HepG2 (cell line): Measurements from ENCODE around the gene ZNF524. TPM values are rescaled to one million over a fixed set of nuclear protein-coding genes. Genes with fewer than 3 reads are reported as not detected.

Source experiments
- ATF3 ChIP-seq: sonication (generic); formaldehyde crosslinking; IDR thresholded peaks from 2 replicates; pipeline ENCODE4 v1.4.0; 2020; ENCODE audit warnings: missing genetic modification reagents
- CREBL2 ChIP-seq: sonication (generic); formaldehyde crosslinking; IDR thresholded peaks from 2 replicates; pipeline ENCODE4 v1.8.1; 2023; ENCODE audit warnings: missing genetic modification reagents, mild to moderate bottlenecking, borderline replicate concordance
- EHMT2 ChIP-seq: fragments of 200-600 bp; sonication (generic); IDR thresholded peaks from 2 replicates; pipeline ENCODE4 v1.7.0; 2017; ENCODE audit warnings: antibody characterized with exemption, low read depth, low read length, borderline replicate concordance
- HIVEP1 ChIP-seq: sonication (generic); formaldehyde crosslinking; IDR thresholded peaks from 2 replicates; pipeline ENCODE4 v1.4.0; 2020; ENCODE audit warnings: mild to moderate bottlenecking, missing genetic modification reagents
- HMGA1 ChIP-seq: sonication (generic); formaldehyde crosslinking; conservative IDR thresholded peaks from 2 replicates; pipeline ENCODE4 v1.4.0; 2020; ENCODE audit warnings: missing genetic modification reagents
- IRX3 ChIP-seq: sonication (generic); formaldehyde crosslinking; IDR thresholded peaks from 2 replicates; pipeline ENCODE4 v1.8.1; 2023; ENCODE audit warnings: mild to moderate bottlenecking, low read depth, missing genetic modification reagents, borderline replicate concordance
- KMT2A ChIP-seq: sonication (generic); formaldehyde crosslinking; IDR thresholded peaks from 2 replicates; pipeline ENCODE4 v1.4.0; 2020; ENCODE audit warnings: missing genetic modification reagents
- PBX2 ChIP-seq: IDR thresholded peaks from 2 replicates; pipeline ENCODE4 v1.6.1; 2016; ENCODE audit warnings: control low read depth
- POGZ ChIP-seq: sonication (generic); formaldehyde crosslinking; IDR thresholded peaks from 2 replicates; pipeline ENCODE4 v1.4.0; 2020; ENCODE audit warnings: mild to moderate bottlenecking, missing genetic modification reagents
- POLR2A ChIP-seq, 2 experiments: IDR thresholded peaks; 2 replicates each; pipeline ENCODE4 v1.6.1; 2011; ENCODE audit warnings: low read depth in 2 of 2, low read length in 2 of 2, mild to moderate bottlenecking in 1 of 2, moderate library complexity in 1 of 2; ENCODE audit not compliant: insufficient read depth in 1 of 2
- RORA ChIP-seq: sonication (generic); formaldehyde crosslinking; IDR thresholded peaks from 2 replicates; pipeline ENCODE4 v1.5.0; 2020; ENCODE audit warnings: mild to moderate bottlenecking, missing genetic modification reagents, moderate library complexity
- SPEN ChIP-seq: sonication (generic); formaldehyde crosslinking; IDR thresholded peaks from 2 replicates; pipeline ENCODE4 v1.5.1; 2020; ENCODE audit warnings: low read depth, mild to moderate bottlenecking, missing genetic modification reagents
- SRSF4 ChIP-seq: fragments of 200-400 bp; formaldehyde crosslinking; IDR thresholded peaks from one replicate; pipeline ENCODE4 v1.6.1; 2018; ENCODE audit warnings: mild to moderate bottlenecking, low read depth, low read length, moderate library complexity; ENCODE audit not compliant: poor library complexity, severe bottlenecking
- ZBTB49 ChIP-seq: sonication (generic); formaldehyde crosslinking; IDR thresholded peaks from 2 replicates; pipeline ENCODE4 v1.4.0; 2020; ENCODE audit warnings: missing genetic modification reagents, borderline replicate concordance
- ZC3H13 ChIP-seq: sonication (generic); formaldehyde crosslinking; IDR thresholded peaks from 2 replicates; pipeline ENCODE4 v1.8.1; 2023; ENCODE audit warnings: mild to moderate bottlenecking, missing genetic modification reagents, moderate library complexity
- ZNF337 ChIP-seq: sonication (generic); formaldehyde crosslinking; IDR thresholded peaks from 2 replicates; pipeline ENCODE4 v1.5.1; 2020; ENCODE audit warnings: missing genetic modification reagents, low read depth, mild to moderate bottlenecking, borderline replicate concordance
- ZNF543 ChIP-seq: sonication (generic); formaldehyde crosslinking; IDR thresholded peaks from 2 replicates; pipeline ENCODE4 v1.4.0; 2020; ENCODE audit warnings: mild to moderate bottlenecking, missing genetic modification reagents
- polyA plus RNA-seq, 8 experiments: library from polyadenylated mRNA; depleted of rRNA in 3 of 8; stranded (reverse) in 7 of 8; unstranded in 1 of 8; fragments of >200 nt; fragmentation: Illumina TruSeq in 4 of 8; extraction: Trizol in 4 of 8; gene quantifications; 2 replicates each; pipeline versions ENCODE4 v1.2.1 to v1.2.3, GENCODE V29; 2011 to 2016; ENCODE audit warnings: low read depth in 4 of 8, missing spikeins in 1 of 8, mixed read lengths in 1 of 8; ENCODE audit not compliant: insufficient read depth in 1 of 8
- total RNA-seq, 5 experiments: library from RNA; depleted of rRNA; stranded (reverse); fragments of >200 nt; fragmentation: Illumina TruSeq; extraction: Trizol; gene quantifications; 2 replicates each; pipeline ENCODE4 v1.2.3, GENCODE V29; 2016; ENCODE audit warnings: low read depth in 1 of 5

ZNF524 gene
- total and polyA plus RNA-seq, 2 of the 13 experiments (the other 11 are each of a cell fraction or from before 2014, with no cell fraction given) = 3.2 to 4.6 TPM

- TF ChIP-seq SRSF4 (no peak), RORA (CRISPR knock-in tag) (no peak), ZNF543 (peak; percentile 4; the same call in 1 of the 2 replicates), POGZ (CRISPR knock-in tag) (no peak), HIVEP1 (CRISPR knock-in tag) (no peak), ZBTB49 (no peak), PBX2 (no peak), POLR2A (IDR thresholded peaks at IDR 0.05; ENCODE audit: insufficient read depth in 1 of 2, low read depth in 2 of 2, low read length in 2 of 2) (no peak), HMGA1 (CRISPR knock-in tag) (no peak), KMT2A (CRISPR knock-in tag) (no peak), SPEN (CRISPR knock-in tag) (no peak), ATF3 (CRISPR knock-in tag) (no peak), ZC3H13 (CRISPR knock-in tag) (no peak), ZNF337 (0 out of 2 replicates have a peak, but pooled peaks have one; percentile 8), EHMT2 (no peak), CREBL2 (CRISPR knock-in tag) (0 out of 2 replicates have a peak, but pooled peaks have one; percentile 6), IRX3 (CRISPR knock-in tag) (no peak)
Measured at GRCh38 chr19:55635334-55635717, 35.2 kb downstream of the ZNF524 start (continued).
